Nephron (organoid): ENCODE data around the gene SLC1A5.

ENCODE experiments used
- H3K27ac Mint-ChIP-seq, 3 experiments: 2 replicates each; pipeline ENCODE4 v1.8.0; 2020; ENCODE audit warnings: mixed read lengths in 3 of 3, mild to moderate bottlenecking in 2 of 3, moderate library complexity in 1 of 3
- H3K27me3 Mint-ChIP-seq: 2 replicates; pipeline ENCODE4 v1.8.0; 2021; ENCODE audit warnings: low read depth, mild to moderate bottlenecking, moderate library complexity, mixed read lengths
- H3K36me3 Mint-ChIP-seq: 2 replicates; pipeline ENCODE4 v1.8.0; 2020; ENCODE audit warnings: low read depth, mixed read lengths
- H3K4me1 Mint-ChIP-seq: 2 replicates; pipeline ENCODE4 v1.8.0; 2020; ENCODE audit warnings: mixed read lengths
- H3K4me3 Mint-ChIP-seq, 3 experiments: 2 replicates each; pipeline ENCODE4 v1.8.0; 2020; ENCODE audit warnings: mild to moderate bottlenecking in 3 of 3, mixed read lengths in 3 of 3, moderate library complexity in 2 of 3
- H3K9me3 Mint-ChIP-seq: 2 replicates; pipeline ENCODE4 v1.8.0; 2020; ENCODE audit warnings: mixed read lengths
- CTCF ChIP-seq, 3 experiments: fragments of 200-600 bp; sonication (generic); IDR thresholded peaks; one replicate each; pipeline ENCODE4 v1.5.0; 2021; ENCODE audit warnings: antibody characterized with exemption in 3 of 3; ENCODE audit not compliant: unreplicated experiment in 3 of 3

Gene SLC1A5

GRCh38 chr19:46744005-46744691 lies 44.2 kb downstream of the SLC1A5 start:
- H3K27me3 Mint-ChIP-seq: no peaks in the 10 kb centered on the region
- peak overlapping the region; percentile 96 to 99 (median 98) for H3K4me3 Mint-ChIP-seq
- no peaks in the 10 kb centered on the region for H3K9me3 Mint-ChIP-seq
- H3K36me3 Mint-ChIP-seq: peaks cover 20% of the 10 kb centered on the region
- H3K4me1 Mint-ChIP-seq: peaks cover 59% of the 10 kb centered on the region
- no peak for TF ChIP-seq CTCF (IDR thresholded peaks at IDR 0.05; ENCODE audit: unreplicated experiment in 3 of 3)
- H3K27ac Mint-ChIP-seq: peak overlapping the region; percentile 26 to 81 (median 59)

GRCh38 chr19:46742926-46743480 lies 45.4 kb downstream of the SLC1A5 start:
- no peaks in the 10 kb centered on the region for H3K27me3 Mint-ChIP-seq
- H3K4me3 Mint-ChIP-seq: peak overlapping the region; percentile 63 to 79 (median 68)
- H3K4me1 Mint-ChIP-seq: peaks cover 62% of the 10 kb centered on the region
- peak overlapping the region in 1 of 3 experiments; percentile 59 for H3K27ac Mint-ChIP-seq
- peaks cover 17% of the 10 kb centered on the region for H3K36me3 Mint-ChIP-seq
- H3K9me3 Mint-ChIP-seq: no peaks in the 10 kb centered on the region
- TF ChIP-seq CTCF (IDR thresholded peaks at IDR 0.05; ENCODE audit: unreplicated experiment in 3 of 3): no peak

GRCh38 chr19:46741447-46741846 lies 46.9 kb downstream of the SLC1A5 start:
- H3K4me1 Mint-ChIP-seq: peaks cover 69% of the 10 kb centered on the region
- peaks cover 32% of the 10 kb centered on the region for H3K36me3 Mint-ChIP-seq
- TF ChIP-seq CTCF (IDR thresholded peaks at IDR 0.05; ENCODE audit: unreplicated experiment in 3 of 3): no peak
- no peaks in the 10 kb centered on the region for H3K9me3 Mint-ChIP-seq
- no peak overlapping the region for H3K27ac Mint-ChIP-seq
- H3K27me3 Mint-ChIP-seq: no peaks in the 10 kb centered on the region
- H3K4me3 Mint-ChIP-seq: peak overlapping the region in 1 of 3 experiments; percentile 22

- Mint-ChIP-seq H3K36me3 (peaks cover 34% of the 10 kb centered on the region), H3K27me3 (no peaks in the 10 kb centered on the region), H3K4me3 (peak overlapping the region in 1 of 3 experiments; percentile 11), H3K4me1 (peaks cover 59% of the 10 kb centered on the region), H3K9me3 (no peaks in the 10 kb centered on the region), H3K27ac (peak overlapping the region; percentile 21 to 48 (median 47))
- TF ChIP-seq CTCF (IDR thresholded peaks at IDR 0.05; ENCODE audit: unreplicated experiment in 3 of 3): no peak
Measured at GRCh38 chr19:46739290-46739771, 49.1 kb downstream of the SLC1A5 start.

GRCh38 chr19:46737761-46738171 lies 50.6 kb downstream of the SLC1A5 start:
- no peaks in the 10 kb centered on the region for H3K27me3 Mint-ChIP-seq
- peaks cover 47% of the 10 kb centered on the region for H3K4me1 Mint-ChIP-seq
- H3K36me3 Mint-ChIP-seq: peaks cover 42% of the 10 kb centered on the region
- no peak overlapping the region for H3K27ac Mint-ChIP-seq
- H3K4me3 Mint-ChIP-seq: no peak overlapping the region
- TF ChIP-seq CTCF (IDR thresholded peaks at IDR 0.05; ENCODE audit: unreplicated experiment in 3 of 3): no peak
- H3K9me3 Mint-ChIP-seq: no peaks in the 10 kb centered on the region
